Gastrocnemius medialis (tissue), 4 donors: ENCODE results near the gene PLIN4.

Experiments
- POLR2A ChIP-seq, 2 donors: fragments of 450-650 bp; IDR thresholded peaks; one replicate each; pipeline ENCODE4 v1.6.1; 2017; ENCODE audit warnings: antibody characterized with exemption in 2 of 2, mild to moderate bottlenecking in 2 of 2, moderate library complexity in 2 of 2
- TF ChIP-seq, protein P1 (sequence below), 5 experiments: fragments of 450-650 bp in 3 of 5; fragments of 200-600 bp in 2 of 5; sonication (generic) in 2 of 5; IDR thresholded peaks in 4 of 5; conservative IDR thresholded peaks in 1 of 5; 1 replicate in 4 of 5; 2 replicates in 1 of 5; pipeline ENCODE4 v1.5.1; 2016 to 2019; ENCODE audit warnings: antibody characterized with exemption in 5 of 5, mild to moderate bottlenecking in 3 of 5, moderate library complexity in 3 of 5

DNA sequence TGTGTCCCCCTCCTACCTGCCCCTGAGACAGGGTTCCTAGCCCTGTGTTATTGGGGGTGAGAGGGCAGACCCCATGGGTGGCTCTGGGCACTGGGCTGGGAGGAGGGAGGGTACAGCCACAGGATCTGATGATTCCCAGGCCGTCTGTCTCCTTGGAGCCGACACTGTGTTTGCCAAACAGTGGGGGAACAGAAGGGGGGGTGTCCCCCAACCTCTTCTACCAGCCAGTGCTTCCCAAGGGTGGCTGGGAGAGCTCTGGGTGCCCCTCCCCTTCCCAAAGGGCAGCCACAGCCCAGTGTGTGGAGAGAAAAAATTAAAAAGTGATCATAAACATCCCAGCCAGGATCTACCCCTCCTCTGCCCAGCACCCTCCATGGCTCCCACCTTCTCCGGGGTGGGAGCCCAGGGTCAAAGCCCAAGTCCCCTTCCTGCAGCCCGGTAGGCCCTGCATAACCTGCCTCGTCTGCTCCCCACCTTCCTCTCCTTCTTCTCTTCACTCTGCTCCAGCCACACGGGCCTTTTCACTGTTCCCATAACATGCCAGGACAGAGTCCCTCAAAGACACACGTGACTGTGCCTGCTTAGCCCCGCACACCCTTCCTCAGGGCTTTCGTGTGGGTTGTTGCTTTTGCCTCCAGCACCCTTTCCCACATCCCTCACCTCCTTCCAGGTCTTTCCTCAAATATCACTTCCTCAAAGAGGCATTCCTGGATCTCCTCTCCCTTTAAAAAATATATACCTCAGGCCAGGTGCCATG is 1.4 kb upstream of the PLIN4 start:
- TF ChIP-seq, protein P1, sequence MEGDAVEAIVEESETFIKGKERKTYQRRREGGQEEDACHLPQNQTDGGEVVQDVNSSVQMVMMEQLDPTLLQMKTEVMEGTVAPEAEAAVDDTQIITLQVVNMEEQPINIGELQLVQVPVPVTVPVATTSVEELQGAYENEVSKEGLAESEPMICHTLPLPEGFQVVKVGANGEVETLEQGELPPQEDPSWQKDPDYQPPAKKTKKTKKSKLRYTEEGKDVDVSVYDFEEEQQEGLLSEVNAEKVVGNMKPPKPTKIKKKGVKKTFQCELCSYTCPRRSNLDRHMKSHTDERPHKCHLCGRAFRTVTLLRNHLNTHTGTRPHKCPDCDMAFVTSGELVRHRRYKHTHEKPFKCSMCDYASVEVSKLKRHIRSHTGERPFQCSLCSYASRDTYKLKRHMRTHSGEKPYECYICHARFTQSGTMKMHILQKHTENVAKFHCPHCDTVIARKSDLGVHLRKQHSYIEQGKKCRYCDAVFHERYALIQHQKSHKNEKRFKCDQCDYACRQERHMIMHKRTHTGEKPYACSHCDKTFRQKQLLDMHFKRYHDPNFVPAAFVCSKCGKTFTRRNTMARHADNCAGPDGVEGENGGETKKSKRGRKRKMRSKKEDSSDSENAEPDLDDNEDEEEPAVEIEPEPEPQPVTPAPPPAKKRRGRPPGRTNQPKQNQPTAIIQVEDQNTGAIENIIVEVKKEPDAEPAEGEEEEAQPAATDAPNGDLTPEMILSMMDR (IDR thresholded peaks at IDR 0.05 in 4 of 5, conservative IDR thresholded peaks at IDR 0.05 in 1 of 5): no peak
- no peak for TF ChIP-seq POLR2A (IDR thresholded peaks at IDR 0.05)
